GM06990 (cell line): ENCODE measurements around the gene VGF.
"Not testable (repeated sequence)": the region's sequence is repeated elsewhere in the genome, so short reads cannot be mapped to it uniquely, and the experiment has no call there.

Experiments used
- DNase-seq: peaks from one replicate; pipeline ENCODE4 v3.0.0-alpha.2; 2011; ENCODE audit not compliant: insufficient read length; ENCODE audit errors: extremely low read depth
- H3K27me3 ChIP-seq: replicated peaks from 2 replicates; pipeline ENCODE4 v1.6.0; 2011; ENCODE audit warnings: low read length; ENCODE audit not compliant: control insufficient read depth, insufficient read depth
- H3K36me3 ChIP-seq: 2 replicates; pipeline ENCODE4 v1.5.1; 2011; ENCODE audit warnings: low read length; ENCODE audit not compliant: control insufficient read depth, insufficient read depth
- H3K4me3 ChIP-seq: replicated peaks from 2 replicates; pipeline ENCODE4 v1.5.1; 2011; ENCODE audit warnings: low read depth, mild to moderate bottlenecking, control low read depth, low read length
- TF ChIP-seq, protein P1 (sequence below): IDR thresholded peaks from 2 replicates; pipeline ENCODE4 v1.5.1; 2011; ENCODE audit warnings: low read length, control low read depth, mild to moderate bottlenecking, inconsistent platforms; ENCODE audit not compliant: insufficient read depth, poor library complexity, severe bottlenecking

The VGF gene

DNA sequence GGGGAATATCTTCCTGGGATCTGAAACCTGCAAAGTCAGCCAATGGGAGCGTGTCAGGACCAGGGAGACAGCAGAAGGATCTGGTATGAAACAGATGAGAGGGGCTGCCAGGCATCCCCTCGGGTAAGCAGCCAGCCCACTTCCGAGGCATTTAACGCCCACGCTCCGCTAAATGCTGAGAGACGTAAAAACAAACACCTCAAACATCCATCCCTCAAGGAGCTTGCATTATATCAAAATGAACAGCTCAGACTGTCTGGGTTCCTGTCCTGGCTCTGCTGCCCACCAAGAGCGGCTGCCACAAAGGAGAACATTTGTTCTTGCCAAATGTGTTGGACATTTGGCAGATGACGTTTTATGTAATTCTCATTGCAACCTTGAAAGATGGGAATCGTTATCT lies 45.5 kb downstream of the VGF start:
- no peak for DNase-seq
- H3K4me3 ChIP-seq = no peak overlapping the region
- H3K27me3 ChIP-seq = no peaks in the 10 kb centered on the region; the same call in 1 of the 2 replicates
- TF ChIP-seq, protein P1, sequence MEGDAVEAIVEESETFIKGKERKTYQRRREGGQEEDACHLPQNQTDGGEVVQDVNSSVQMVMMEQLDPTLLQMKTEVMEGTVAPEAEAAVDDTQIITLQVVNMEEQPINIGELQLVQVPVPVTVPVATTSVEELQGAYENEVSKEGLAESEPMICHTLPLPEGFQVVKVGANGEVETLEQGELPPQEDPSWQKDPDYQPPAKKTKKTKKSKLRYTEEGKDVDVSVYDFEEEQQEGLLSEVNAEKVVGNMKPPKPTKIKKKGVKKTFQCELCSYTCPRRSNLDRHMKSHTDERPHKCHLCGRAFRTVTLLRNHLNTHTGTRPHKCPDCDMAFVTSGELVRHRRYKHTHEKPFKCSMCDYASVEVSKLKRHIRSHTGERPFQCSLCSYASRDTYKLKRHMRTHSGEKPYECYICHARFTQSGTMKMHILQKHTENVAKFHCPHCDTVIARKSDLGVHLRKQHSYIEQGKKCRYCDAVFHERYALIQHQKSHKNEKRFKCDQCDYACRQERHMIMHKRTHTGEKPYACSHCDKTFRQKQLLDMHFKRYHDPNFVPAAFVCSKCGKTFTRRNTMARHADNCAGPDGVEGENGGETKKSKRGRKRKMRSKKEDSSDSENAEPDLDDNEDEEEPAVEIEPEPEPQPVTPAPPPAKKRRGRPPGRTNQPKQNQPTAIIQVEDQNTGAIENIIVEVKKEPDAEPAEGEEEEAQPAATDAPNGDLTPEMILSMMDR = no peak
- no peaks in the 10 kb centered on the region for H3K36me3 ChIP-seq

DNA sequence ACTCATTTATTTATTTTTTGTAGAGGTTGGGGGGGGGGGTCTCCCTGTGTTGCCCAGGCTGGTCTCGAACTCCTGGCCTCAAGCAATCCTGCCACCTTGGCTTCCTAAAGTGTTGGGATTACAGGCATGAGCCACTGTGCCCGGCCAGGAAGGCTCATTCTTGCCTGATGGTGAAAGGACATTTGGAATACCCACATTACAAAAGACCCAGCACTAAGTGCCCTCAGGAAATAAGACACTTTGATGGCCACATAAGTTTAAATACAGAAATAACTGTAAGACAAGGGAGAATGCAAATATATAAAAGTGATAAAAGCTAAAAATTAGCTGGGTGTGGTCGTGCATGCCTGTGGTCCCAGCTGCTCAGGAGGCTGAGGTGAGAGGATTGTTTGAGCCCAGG lies 46.5 kb downstream of the VGF start:
- H3K36me3 ChIP-seq = no peaks in the 10 kb centered on the region

DNA sequence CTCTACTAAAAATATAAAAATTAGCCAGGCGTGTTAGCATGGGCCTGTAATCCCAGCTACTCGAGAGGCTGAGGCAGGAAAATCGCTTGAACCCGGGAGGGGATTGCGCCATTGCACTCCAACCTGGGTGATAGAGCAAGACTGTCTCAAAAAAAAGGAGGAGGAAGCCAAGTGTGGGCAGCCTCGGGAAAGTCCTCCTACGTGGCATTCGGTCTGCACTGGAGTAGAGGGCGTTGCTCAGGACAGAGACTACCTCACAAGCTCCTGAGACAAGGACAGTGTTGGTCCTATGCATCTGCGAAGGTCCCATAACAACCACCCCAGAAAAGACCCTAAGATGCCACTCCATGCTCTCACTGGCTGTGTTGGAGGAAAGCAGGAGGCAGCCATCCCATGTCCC lies 48.5 kb downstream of the VGF start:
- H3K27me3 ChIP-seq = no peaks in the 10 kb centered on the region; the same call in 1 of the 2 replicates
- TF ChIP-seq, protein P1 = no peak
- no peak overlapping the region for H3K4me3 ChIP-seq
- DNase-seq = no peak
- H3K36me3 ChIP-seq = no peaks in the 10 kb centered on the region

More for the DNA sequence above, 46.5 kb downstream of the VGF start:
- no peak overlapping the region for H3K4me3 ChIP-seq
- TF ChIP-seq, protein P1 = no peak
- no peaks in the 10 kb centered on the region; the same call in 1 of the 2 replicates for H3K27me3 ChIP-seq
- no peak for DNase-seq

DNA sequence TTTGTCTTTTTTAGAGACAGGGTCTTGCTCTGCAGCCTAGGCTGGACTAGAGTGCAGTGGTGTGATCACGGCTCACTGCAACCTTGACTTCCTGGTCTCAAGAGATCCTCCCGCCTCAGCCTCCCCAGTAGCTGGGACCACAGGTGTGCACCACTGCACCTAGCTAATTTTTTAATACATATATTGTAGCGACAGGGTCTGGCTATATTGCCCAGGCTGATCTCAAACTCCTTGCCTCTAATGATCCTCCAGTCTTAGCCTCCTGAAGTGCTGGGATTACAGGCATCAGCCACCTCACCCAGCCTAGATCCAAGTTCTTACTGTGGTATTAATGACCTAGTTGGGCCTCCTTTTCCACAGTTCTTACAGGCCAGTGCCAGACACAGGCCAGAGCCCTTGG lies 50.2 kb downstream of the VGF start:
- H3K27me3 ChIP-seq = no peaks in the 10 kb centered on the region
- TF ChIP-seq, protein P1 = no peak
- DNase-seq = no peak

DNA sequence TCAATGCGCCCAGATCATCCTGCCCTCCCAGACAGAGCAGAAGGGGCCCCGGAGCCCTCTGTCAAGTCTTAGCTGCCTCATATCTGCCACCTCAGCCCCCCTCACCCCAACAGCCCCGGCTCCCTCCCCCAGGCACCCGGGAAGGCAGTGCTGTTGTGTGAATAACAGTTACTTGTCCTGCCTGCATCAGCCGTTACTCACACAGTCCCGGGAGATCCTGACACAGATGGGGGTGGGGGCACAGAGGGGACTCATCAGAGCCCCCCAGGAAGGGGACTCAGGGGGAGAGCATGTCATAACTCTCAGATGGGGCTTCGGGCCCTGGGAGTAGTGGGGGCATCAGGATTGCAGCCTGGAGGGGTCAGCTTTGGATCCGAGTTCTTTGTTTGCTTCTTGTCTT lies 50.9 kb downstream of the VGF start:
- Histone ChIP-seq H3K27me3 (no peaks in the 10 kb centered on the region), H3K36me3 (no peaks in the 10 kb centered on the region), H3K4me3 (no peak overlapping the region)
- no peak for DNase-seq
- TF ChIP-seq, protein P1 = no peak

More for the DNA sequence above, 50.2 kb downstream of the VGF start:
- no peaks in the 10 kb centered on the region for H3K36me3 ChIP-seq
- H3K4me3 ChIP-seq = no peak overlapping the region

DNA sequence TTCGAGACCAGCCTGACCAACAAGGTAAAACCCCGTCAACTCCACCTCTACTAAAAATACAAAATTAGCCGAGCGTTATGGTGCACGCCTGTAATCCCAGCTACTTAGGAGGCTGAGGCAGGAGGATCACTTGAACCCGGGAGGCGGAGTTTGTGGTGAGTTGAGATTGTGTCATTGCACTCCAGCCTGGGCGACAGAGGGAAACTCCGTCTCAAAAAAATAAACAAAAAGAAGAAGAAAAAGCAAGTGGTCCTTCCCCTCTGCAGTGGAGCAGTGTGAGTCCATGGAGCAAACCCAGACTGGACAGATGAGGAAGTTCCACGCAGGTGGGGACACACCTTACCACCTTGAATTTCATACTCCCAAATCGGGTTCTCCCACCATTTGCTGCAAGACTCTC lies 51.5 kb downstream of the VGF start:
- Histone ChIP-seq H3K36me3 (no peaks in the 10 kb centered on the region), H3K4me3 (no peak overlapping the region), H3K27me3 (no peaks in the 10 kb centered on the region)
- no peak for DNase-seq
- TF ChIP-seq, protein P1 = no peak

DNA sequence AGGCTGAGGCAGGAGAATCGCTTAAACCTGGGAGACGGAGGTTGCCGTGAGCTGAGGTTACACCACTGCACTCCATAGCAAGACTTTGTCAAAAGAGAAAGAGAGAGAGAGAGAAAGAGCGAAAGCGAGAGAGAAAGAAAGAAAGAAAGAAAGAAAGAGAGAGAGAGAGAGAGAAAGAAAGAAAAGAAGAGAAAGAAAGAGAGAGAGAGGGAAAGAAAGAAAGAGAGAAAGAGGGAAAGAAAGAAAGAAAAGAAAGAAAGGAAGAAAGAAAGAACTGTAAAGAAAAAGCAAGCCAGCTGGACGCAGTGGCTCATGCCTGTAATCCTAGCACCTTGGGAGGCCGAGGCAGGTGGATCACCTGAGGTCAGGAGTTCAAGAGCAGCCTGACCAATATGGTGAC lies 52.2 kb downstream of the VGF start:
- not testable (repeated sequence) for H3K27me3 ChIP-seq, DNase-seq, H3K36me3 ChIP-seq, H3K4me3 ChIP-seq
